Measurements from ENCODE around the gene ARL8B. TPM values are rescaled to one million over a fixed set of nuclear protein-coding genes. Genes with fewer than 3 reads are reported as not detected.

ARL8B gene
- total and polyA plus RNA-seq, 9 of the 15 experiments (the other 6 are each of a cell fraction or from before 2014, with no cell fraction given), result 28.5 to 99.4 (median 77.2) TPM

DNA sequence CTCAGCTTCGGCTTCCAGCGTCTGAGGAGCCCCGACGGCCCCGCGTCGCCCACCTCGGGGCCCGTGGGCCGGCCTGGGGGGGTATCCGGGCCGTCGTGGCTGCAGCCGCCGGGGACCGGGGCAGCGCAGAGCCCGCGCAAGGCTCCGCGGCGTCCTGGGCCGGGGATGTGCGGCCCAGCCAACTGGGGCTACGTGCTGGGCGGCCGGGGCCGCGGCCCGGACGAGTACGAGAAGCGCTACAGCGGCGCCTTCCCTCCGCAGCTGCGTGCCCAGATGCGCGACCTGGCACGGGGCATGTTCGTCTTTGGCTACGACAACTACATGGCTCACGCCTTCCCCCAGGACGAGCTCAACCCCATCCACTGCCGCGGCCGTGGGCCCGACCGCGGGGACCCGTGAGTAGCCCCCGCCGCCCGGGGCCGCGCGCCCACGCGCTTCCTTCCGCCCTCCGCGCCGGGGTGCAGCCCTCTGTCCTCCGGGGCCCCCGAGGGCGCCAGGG lies 65.9 kb downstream of the ARL8B start (continued):
- TF ChIP-seq, protein P1, sequence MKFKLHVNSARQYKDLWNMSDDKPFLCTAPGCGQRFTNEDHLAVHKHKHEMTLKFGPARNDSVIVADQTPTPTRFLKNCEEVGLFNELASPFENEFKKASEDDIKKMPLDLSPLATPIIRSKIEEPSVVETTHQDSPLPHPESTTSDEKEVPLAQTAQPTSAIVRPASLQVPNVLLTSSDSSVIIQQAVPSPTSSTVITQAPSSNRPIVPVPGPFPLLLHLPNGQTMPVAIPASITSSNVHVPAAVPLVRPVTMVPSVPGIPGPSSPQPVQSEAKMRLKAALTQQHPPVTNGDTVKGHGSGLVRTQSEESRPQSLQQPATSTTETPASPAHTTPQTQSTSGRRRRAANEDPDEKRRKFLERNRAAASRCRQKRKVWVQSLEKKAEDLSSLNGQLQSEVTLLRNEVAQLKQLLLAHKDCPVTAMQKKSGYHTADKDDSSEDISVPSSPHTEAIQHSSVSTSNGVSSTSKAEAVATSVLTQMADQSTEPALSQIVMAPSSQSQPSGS (CRISPR knock-in tag; IDR thresholded peaks at IDR 0.05), result 0 out of 2 replicates have a peak, but pooled peaks have one; percentile 31
- TF ChIP-seq NFRKB (IDR thresholded peaks at IDR 0.05; ENCODE audit: low read depth) (no peak), SAFB (IDR thresholded peaks at IDR 0.05; ENCODE audit: borderline replicate concordance, low read depth, low read length) (peak; percentile 69; the same call in 1 of the 2 replicates), ZNF282 (CRISPR knock-in tag; IDR thresholded peaks at IDR 0.05) (no peak), KLF10 (CRISPR knock-in tag; IDR thresholded peaks at IDR 0.05) (no peak), ZNF778 (CRISPR knock-in tag; IDR thresholded peaks at IDR 0.05) (no peak), FOXP1 (CRISPR knock-in tag; IDR thresholded peaks at IDR 0.05) (no peak), PYGO2 (tag; IDR thresholded peaks at IDR 0.05) (no peak), ZNF408 (CRISPR knock-in tag; IDR thresholded peaks at IDR 0.05; ENCODE audit: low read depth) (no peak), ZBTB7A (IDR thresholded peaks at IDR 0.05; ENCODE audit: borderline replicate concordance, control insufficient read depth, low read depth, low read length) (peak; percentile 74; the same call in 1 of the 2 replicates), KLF1 (tag; IDR thresholded peaks at IDR 0.05) (no peak), ARHGAP35 (IDR thresholded peaks at IDR 0.05; ENCODE audit: partially characterized antibody) (no peak), MTA1 (IDR thresholded peaks at IDR 0.05; ENCODE audit: borderline replicate concordance) (no peak), ZC3H11A (IDR thresholded peaks at IDR 0.05; ENCODE audit: low read depth, low read length) (no peak), RBBP5 (IDR thresholded peaks at IDR 0.05; ENCODE audit: borderline replicate concordance, insufficient read depth, low read length, poor library complexity, severe bottlenecking) (peak; percentile 92), ETV5 (CRISPR knock-in tag; IDR thresholded peaks at IDR 0.05; ENCODE audit: low read depth) (peak; percentile 61; the same call in 1 of the 2 replicates), ZNF766 (CRISPR knock-in tag; conservative IDR thresholded peaks at IDR 0.05) (no peak)
- TF ChIP-seq, protein P2, sequence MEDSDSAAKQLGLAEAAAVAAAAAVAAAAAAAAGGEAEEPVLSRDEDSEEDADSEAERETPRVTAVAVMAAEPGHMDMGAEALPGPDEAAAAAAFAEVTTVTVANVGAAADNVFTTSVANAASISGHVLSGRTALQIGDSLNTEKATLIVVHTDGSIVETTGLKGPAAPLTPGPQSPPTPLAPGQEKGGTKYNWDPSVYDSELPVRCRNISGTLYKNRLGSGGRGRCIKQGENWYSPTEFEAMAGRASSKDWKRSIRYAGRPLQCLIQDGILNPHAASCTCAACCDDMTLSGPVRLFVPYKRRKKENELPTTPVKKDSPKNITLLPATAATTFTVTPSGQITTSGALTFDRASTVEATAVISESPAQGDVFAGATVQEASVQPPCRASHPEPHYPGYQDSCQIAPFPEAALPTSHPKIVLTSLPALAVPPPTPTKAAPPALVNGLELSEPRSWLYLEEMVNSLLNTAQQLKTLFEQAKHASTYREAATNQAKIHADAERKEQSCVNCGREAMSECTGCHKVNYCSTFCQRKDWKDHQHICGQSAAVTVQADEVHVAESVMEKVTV (CRISPR knock-in tag; IDR thresholded peaks at IDR 0.05), result no peak
- TF ChIP-seq, protein P3, sequence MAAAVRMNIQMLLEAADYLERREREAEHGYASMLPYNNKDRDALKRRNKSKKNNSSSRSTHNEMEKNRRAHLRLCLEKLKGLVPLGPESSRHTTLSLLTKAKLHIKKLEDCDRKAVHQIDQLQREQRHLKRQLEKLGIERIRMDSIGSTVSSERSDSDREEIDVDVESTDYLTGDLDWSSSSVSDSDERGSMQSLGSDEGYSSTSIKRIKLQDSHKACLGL (CRISPR knock-in tag; IDR thresholded peaks at IDR 0.05; ENCODE audit: borderline replicate concordance, poor library complexity, severe bottlenecking), result no peak
- TF ChIP-seq, protein P4, sequence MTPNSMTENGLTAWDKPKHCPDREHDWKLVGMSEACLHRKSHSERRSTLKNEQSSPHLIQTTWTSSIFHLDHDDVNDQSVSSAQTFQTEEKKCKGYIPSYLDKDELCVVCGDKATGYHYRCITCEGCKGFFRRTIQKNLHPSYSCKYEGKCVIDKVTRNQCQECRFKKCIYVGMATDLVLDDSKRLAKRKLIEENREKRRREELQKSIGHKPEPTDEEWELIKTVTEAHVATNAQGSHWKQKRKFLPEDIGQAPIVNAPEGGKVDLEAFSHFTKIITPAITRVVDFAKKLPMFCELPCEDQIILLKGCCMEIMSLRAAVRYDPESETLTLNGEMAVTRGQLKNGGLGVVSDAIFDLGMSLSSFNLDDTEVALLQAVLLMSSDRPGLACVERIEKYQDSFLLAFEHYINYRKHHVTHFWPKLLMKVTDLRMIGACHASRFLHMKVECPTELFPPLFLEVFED (CRISPR knock-in tag; conservative IDR thresholded peaks at IDR 0.05), result no peak
- TF ChIP-seq, protein P5, sequence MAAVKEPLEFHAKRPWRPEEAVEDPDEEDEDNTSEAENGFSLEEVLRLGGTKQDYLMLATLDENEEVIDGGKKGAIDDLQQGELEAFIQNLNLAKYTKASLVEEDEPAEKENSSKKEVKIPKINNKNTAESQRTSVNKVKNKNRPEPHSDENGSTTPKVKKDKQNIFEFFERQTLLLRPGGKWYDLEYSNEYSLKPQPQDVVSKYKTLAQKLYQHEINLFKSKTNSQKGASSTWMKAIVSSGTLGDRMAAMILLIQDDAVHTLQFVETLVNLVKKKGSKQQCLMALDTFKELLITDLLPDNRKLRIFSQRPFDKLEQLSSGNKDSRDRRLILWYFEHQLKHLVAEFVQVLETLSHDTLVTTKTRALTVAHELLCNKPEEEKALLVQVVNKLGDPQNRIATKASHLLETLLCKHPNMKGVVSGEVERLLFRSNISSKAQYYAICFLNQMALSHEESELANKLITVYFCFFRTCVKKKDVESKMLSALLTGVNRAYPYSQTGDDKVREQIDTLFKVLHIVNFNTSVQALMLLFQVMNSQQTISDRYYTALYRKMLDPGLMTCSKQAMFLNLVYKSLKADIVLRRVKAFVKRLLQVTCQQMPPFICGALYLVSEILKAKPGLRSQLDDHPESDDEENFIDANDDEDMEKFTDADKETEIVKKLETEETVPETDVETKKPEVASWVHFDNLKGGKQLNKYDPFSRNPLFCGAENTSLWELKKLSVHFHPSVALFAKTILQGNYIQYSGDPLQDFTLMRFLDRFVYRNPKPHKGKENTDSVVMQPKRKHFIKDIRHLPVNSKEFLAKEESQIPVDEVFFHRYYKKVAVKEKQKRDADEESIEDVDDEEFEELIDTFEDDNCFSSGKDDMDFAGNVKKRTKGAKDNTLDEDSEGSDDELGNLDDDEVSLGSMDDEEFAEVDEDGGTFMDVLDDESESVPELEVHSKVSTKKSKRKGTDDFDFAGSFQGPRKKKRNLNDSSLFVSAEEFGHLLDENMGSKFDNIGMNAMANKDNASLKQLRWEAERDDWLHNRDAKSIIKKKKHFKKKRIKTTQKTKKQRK (IDR thresholded peaks at IDR 0.05; ENCODE audit: borderline replicate concordance, low read depth, low read length), result no peak

All from K562 (cell line).